Endothelial cell of umbilical vein (primary cell): ENCODE data around the gene RYR1. TPM values are rescaled to one million over a fixed set of nuclear protein-coding genes. Genes with fewer than 3 reads are reported as not detected.

Experiments
- BruUV-seq: library from RNA; stranded (reverse); fragments of 400-500 nt; replicated peaks from 2 replicates; lab custom pipeline; 2021; lab: Mats Ljungman, UMichigan
- CTCF ChIA-PET: fragments of 300-600, 350-600 bp; sonication (Branson Sonifier 250); formaldehyde crosslinking; loops from one replicate; lab custom pipeline; 2021; ENCODE audit warnings: antibody characterized with exemption, inconsistent platforms; lab: Charles Lee
- POLR2A ChIA-PET: fragments of 300-600, 350-600 bp; sonication (Branson Sonifier 250); formaldehyde crosslinking; loops from one replicate; lab custom pipeline; 2021; ENCODE audit warnings: antibody characterized with exemption, inconsistent platforms; lab: Charles Lee
- DNase-seq: peaks from one replicate; pipeline ENCODE4 v3.0.0-alpha.2; 2011; ENCODE audit warnings: low read depth, low spot score
- FAIRE-seq: peaks from 2 replicates; lab custom pipeline; 2011; peaks lifted over from hg19 to GRCh38; lab: Jason Lieb, UNC
- H2AFZ ChIP-seq: 2 replicates; pipeline ENCODE4 v1.6.0; 2012; ENCODE audit warnings: low read depth, low read length, control low read depth, inconsistent platforms
- H3K27ac ChIP-seq: 2 replicates; pipeline ENCODE4 v1.5.1; 2011; ENCODE audit warnings: low read depth, mild to moderate bottlenecking, control low read depth, low read length, moderate library complexity; ENCODE audit not compliant: insufficient read depth
- H3K27me3 ChIP-seq, 2 experiments: 2 replicates each; pipeline versions ENCODE4 v1.6.0 to v1.6.1; 2011; ENCODE audit warnings: low read length in 2 of 2, mixed read lengths in 1 of 2; ENCODE audit not compliant: control insufficient read depth in 2 of 2, insufficient read depth in 2 of 2
- H3K36me3 ChIP-seq, 2 experiments: 2 replicates in 1 of 2; 3 replicates in 1 of 2; pipeline ENCODE4 v1.5.1; 2011; ENCODE audit warnings: low read length in 2 of 2, mild to moderate bottlenecking in 1 of 2, moderate library complexity in 1 of 2; ENCODE audit not compliant: control insufficient read depth in 2 of 2, insufficient read depth in 2 of 2; ENCODE audit errors: extremely low read depth in 1 of 2
- H3K4me1 ChIP-seq: 3 replicates; pipeline ENCODE4 v1.5.1; 2011; ENCODE audit warnings: mild to moderate bottlenecking, low read length; ENCODE audit not compliant: control insufficient read depth, insufficient read depth; ENCODE audit errors: extremely low read depth
- H3K4me2 ChIP-seq: 2 replicates; pipeline ENCODE4 v1.6.1; 2011; ENCODE audit warnings: low read length, control low read depth, mixed read lengths; ENCODE audit not compliant: insufficient read depth
- H3K4me3 ChIP-seq, 3 experiments: fragments of 200-600 bp in 1 of 3; sonication (generic), shearing (Covaris generic) in 1 of 3; replicated peaks in 1 of 3; 2 replicates each; pipeline ENCODE4 v1.5.1; 2011 to 2016; ENCODE audit warnings: control low read depth in 3 of 3, low read length in 3 of 3, mild to moderate bottlenecking in 2 of 3, inconsistent platforms in 1 of 3, low read depth in 1 of 3, moderate library complexity in 1 of 3; ENCODE audit not compliant: insufficient read depth in 1 of 3
- H3K79me2 ChIP-seq: 2 replicates; pipeline ENCODE4 v1.6.0; 2012; ENCODE audit warnings: low read length, inconsistent platforms; ENCODE audit not compliant: control insufficient read depth, insufficient read depth
- H3K9ac ChIP-seq: replicated peaks from 2 replicates; pipeline ENCODE3; 2011; ENCODE audit warnings: low read length, control low read depth; ENCODE audit not compliant: insufficient read depth; ENCODE audit errors: extremely low read depth
- H3K9me1 ChIP-seq: replicated peaks from 3 replicates; pipeline ENCODE4 v1.6.0; 2011; ENCODE audit warnings: mild to moderate bottlenecking, low read length; ENCODE audit not compliant: control insufficient read depth, insufficient read depth; ENCODE audit errors: extremely low read depth
- H3K9me3 ChIP-seq: replicated peaks from 2 replicates; pipeline ENCODE4 v1.5.1; 2012; ENCODE audit warnings: low read length, inconsistent platforms; ENCODE audit not compliant: control insufficient read depth, insufficient read depth
- H4K20me1 ChIP-seq: replicated peaks from 2 replicates; pipeline ENCODE3; 2011; ENCODE audit warnings: mild to moderate bottlenecking, low read length; ENCODE audit not compliant: control insufficient read depth, insufficient read depth; ENCODE audit errors: extremely low read depth
- EZH2 ChIP-seq: IDR thresholded peaks from 2 replicates; pipeline ENCODE4 v1.6.1; 2012; ENCODE audit warnings: borderline replicate concordance, low read depth, mild to moderate bottlenecking, moderate library complexity, low read length, inconsistent platforms; ENCODE audit not compliant: severe bottlenecking
- FOS ChIP-seq: IDR thresholded peaks from 2 replicates; pipeline ENCODE4 v1.6.1; 2011; ENCODE audit warnings: mild to moderate bottlenecking, low read length, moderate library complexity, borderline replicate concordance; ENCODE audit not compliant: insufficient read depth
- GATA2 ChIP-seq: IDR thresholded peaks from 2 replicates; pipeline ENCODE4 v1.7.0; 2011; ENCODE audit warnings: low read depth, mild to moderate bottlenecking, moderate library complexity, mixed read lengths, low read length; ENCODE audit not compliant: insufficient read length, insufficient read depth
- JUN ChIP-seq: IDR thresholded peaks from 2 replicates; pipeline ENCODE4 v1.6.1; 2011; ENCODE audit warnings: borderline replicate concordance, low read depth; ENCODE audit not compliant: insufficient read length, insufficient read depth
- MYC ChIP-seq: IDR thresholded peaks from one replicate; pipeline ENCODE4 v1.6.1; 2011; ENCODE audit warnings: mild to moderate bottlenecking, low read depth, low read length
- POLR2A ChIP-seq: IDR thresholded peaks from 2 replicates; pipeline ENCODE4 v1.6.1; 2012; ENCODE audit warnings: low read depth, mild to moderate bottlenecking, control low read depth, low read length
- POLR2AphosphoS5 ChIP-seq: IDR thresholded peaks from 2 replicates; pipeline ENCODE4 v1.6.1; 2012; ENCODE audit warnings: low read depth, mild to moderate bottlenecking, control low read depth, low read length, moderate library complexity; ENCODE audit not compliant: insufficient read depth
- dilution Hi-C: fragments of 300-500 bp; cut with MboI; formaldehyde crosslinking; loops from one replicate; pipeline ENCODE4 v1.15.0; 2019; ENCODE audit warnings: low sequenced_read_pairs; ENCODE audit not compliant: extremely low pct_ligation_motif_present
- intact Hi-C: fragments of 100-400 bp; cut with micrococcal nuclease; formaldehyde crosslinking; loops from one replicate; pipeline ENCODE4 v1.10.0; 2022
- polyA plus RNA-seq, 4 experiments: library from polyadenylated mRNA; depleted of rRNA in 3 of 4; stranded (reverse) in 3 of 4; unstranded in 1 of 4; fragments of >200 nt; gene quantifications; 2 replicates each; pipeline versions ENCODE4 v1.2.1 to v1.2.3, GENCODE V29; 2011 to 2012; ENCODE audit warnings: missing spikeins in 1 of 4
- total RNA-seq: library from RNA; stranded (reverse); gene quantifications from 2 replicates; pipeline ENCODE4 v1.2.3, GENCODE V29; 2021
- TF ChIP-seq, protein P1 (sequence below): IDR thresholded peaks from 2 replicates; pipeline ENCODE4 v1.6.1; 2011; ENCODE audit not compliant: insufficient read depth, insufficient read length
- TF ChIP-seq, protein P2 (sequence below), 2 donors: IDR thresholded peaks; 1 replicate in 1 of 2; 2 replicates in 1 of 2; pipeline ENCODE4 v1.5.1; 2011; ENCODE audit warnings: low read length in 2 of 2, mild to moderate bottlenecking in 2 of 2, moderate library complexity in 2 of 2, control low read depth in 1 of 2, inconsistent platforms in 1 of 2, low read depth in 1 of 2; ENCODE audit not compliant: insufficient read depth in 1 of 2; ENCODE audit errors: extremely low read depth in 1 of 2

RYR1 gene
- total and polyA plus RNA-seq, 2 donors (not counting 3 experiments of a cell fraction or from before 2014, with no cell fraction given): under 0.01 to 0.02 TPM

DNA sequence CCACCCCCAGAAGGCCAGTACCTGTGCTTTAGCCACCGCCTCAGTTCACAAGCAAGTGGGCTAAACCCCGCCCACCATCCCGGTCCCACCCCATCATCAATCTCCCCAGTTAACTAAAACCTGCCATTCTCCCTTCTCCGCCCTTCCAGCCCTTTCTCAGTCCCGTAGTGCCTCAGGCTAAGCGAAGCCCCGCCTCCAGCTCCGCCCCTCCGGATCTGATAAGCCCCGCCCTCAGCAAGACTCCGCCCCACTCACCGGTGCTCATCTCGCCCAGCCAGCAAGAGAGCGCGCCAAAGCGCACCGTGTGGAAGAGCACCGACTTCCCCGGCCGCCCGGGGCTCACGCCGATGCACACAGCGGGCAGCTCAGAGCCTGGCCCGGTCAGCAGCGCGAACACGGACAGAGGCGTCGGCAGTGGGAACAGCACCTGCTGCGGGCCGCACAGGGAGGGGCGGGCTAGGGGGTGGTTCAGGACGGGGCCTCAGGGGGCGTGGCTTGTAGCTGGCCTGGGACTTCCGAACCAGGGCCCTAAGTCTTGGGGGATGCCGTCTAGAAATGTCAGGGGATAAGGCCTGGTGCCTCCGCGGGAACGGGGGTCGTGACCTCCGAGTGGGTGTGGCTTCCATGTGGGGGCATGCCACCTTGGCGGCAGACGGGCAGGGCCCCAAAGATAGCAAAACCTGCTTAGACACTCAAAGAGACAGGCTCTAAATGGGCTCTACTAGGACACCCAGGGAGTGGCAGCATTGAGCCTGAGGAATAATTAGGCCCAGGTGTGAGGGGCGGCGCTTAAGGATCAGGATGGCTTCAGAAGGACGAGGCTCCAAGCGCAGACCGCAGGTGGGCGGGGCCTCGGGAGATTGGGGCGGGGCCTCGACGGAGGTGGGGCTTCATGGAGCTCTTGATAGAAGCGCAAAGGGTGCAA, 162.8 kb downstream of the RYR1 start:
- no peaks in the 10 kb centered on the region for H3K9me3 ChIP-seq
- FAIRE-seq (no peak), DNase-seq (peak; percentile 15)
- POLR2A ChIA-PET: interaction anchor here (0.6 kb wide), 1 partner anchor 742 kb away, joined by 8 read pairs; no protein-coding TSS in a partner anchor
- H3K4me2 ChIP-seq: no peak overlapping the region
- H3K4me3 ChIP-seq: no peak overlapping the region
- no peaks in the 10 kb centered on the region for H4K20me1 ChIP-seq
- no peaks in the 10 kb centered on the region for H3K27me3 ChIP-seq
- peak overlapping the region; percentile 64 for H2AFZ ChIP-seq
- dilution Hi-C loops (no loop called here), intact Hi-C loops (no loop called here)
- H3K27ac ChIP-seq: no peak overlapping the region
- H3K79me2 ChIP-seq: no peaks in the 10 kb centered on the region
- no peaks in the 10 kb centered on the region for H3K36me3 ChIP-seq
- H3K9ac ChIP-seq: no peak overlapping the region
- CTCF ChIA-PET: interaction anchor here (0.8 kb wide), 1 partner anchor 15 kb away, joined by 4 read pairs; no protein-coding TSS in a partner anchor
- no peaks in the 10 kb centered on the region for H3K4me1 ChIP-seq
- TF ChIP-seq EZH2 (no peak), POLR2AphosphoS5 (no peak), JUN (no peak)
- TF ChIP-seq, protein P1, sequence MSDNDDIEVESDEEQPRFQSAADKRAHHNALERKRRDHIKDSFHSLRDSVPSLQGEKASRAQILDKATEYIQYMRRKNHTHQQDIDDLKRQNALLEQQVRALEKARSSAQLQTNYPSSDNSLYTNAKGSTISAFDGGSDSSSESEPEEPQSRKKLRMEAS: no peak
- BruUV-seq: no TSS peak
- no peaks in the 10 kb centered on the region for H3K9me1 ChIP-seq

DNA sequence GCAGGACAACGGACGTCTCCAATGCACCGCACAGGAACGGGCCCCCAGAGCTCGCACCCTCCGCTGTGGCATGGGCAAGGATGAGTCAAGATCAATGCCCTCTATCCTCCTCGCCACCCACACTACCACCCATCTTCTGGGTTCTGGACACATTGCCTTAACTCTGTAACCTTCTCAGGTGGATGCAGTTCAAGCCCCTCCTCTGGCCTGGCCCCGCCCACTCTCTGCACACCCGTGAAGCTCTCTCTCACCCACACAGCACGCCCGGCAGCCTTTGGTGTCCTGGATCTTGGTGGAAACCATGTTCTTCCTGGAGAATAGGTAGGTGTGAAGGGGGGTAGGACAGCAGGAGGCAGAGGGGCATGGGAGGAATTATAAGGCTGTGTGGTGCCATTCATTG, 163.6 kb downstream of the RYR1 start:
- H3K27me3 ChIP-seq: no peaks in the 10 kb centered on the region
- no peaks in the 10 kb centered on the region for H3K9me1 ChIP-seq
- H2AFZ ChIP-seq: no peak overlapping the region
- no peaks in the 10 kb centered on the region for H3K4me1 ChIP-seq
- H3K79me2 ChIP-seq: no peaks in the 10 kb centered on the region
- no peak for DNase-seq
- CTCF ChIA-PET: no interaction called here
- no peak overlapping the region for H3K27ac ChIP-seq
- no peak overlapping the region for H3K4me2 ChIP-seq
- TF ChIP-seq POLR2AphosphoS5: no peak
- no peak for TF ChIP-seq EZH2
- TF ChIP-seq, protein P1: no peak
- no peak for TF ChIP-seq FOS
- TF ChIP-seq JUN: no peak
- TF ChIP-seq GATA2: no peak
- TF ChIP-seq, protein P2, sequence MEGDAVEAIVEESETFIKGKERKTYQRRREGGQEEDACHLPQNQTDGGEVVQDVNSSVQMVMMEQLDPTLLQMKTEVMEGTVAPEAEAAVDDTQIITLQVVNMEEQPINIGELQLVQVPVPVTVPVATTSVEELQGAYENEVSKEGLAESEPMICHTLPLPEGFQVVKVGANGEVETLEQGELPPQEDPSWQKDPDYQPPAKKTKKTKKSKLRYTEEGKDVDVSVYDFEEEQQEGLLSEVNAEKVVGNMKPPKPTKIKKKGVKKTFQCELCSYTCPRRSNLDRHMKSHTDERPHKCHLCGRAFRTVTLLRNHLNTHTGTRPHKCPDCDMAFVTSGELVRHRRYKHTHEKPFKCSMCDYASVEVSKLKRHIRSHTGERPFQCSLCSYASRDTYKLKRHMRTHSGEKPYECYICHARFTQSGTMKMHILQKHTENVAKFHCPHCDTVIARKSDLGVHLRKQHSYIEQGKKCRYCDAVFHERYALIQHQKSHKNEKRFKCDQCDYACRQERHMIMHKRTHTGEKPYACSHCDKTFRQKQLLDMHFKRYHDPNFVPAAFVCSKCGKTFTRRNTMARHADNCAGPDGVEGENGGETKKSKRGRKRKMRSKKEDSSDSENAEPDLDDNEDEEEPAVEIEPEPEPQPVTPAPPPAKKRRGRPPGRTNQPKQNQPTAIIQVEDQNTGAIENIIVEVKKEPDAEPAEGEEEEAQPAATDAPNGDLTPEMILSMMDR (IDR thresholded peaks at IDR 0.05; ENCODE audit: extremely low read depth in 1 of 2, insufficient read depth in 1 of 2, low read depth in 1 of 2, low read length in 2 of 2): no peak
- TF ChIP-seq MYC: no peak
- no peak for TF ChIP-seq POLR2A
- no peak overlapping the region for H3K4me3 ChIP-seq
- intact Hi-C loops (no loop called here), dilution Hi-C loops (no loop called here)
- H4K20me1 ChIP-seq: no peaks in the 10 kb centered on the region
- POLR2A ChIA-PET: interaction anchor here (0.6 kb wide), 1 partner anchor 742 kb away, joined by 8 read pairs; no protein-coding TSS in a partner anchor
- H3K36me3 ChIP-seq: no peaks in the 10 kb centered on the region
- no peak for FAIRE-seq
- BruUV-seq: no TSS peak
- no peak overlapping the region for H3K9ac ChIP-seq
- no peaks in the 10 kb centered on the region for H3K9me3 ChIP-seq
